ENCODE data around the gene REEP1. TPM values are rescaled to one million over a fixed set of nuclear protein-coding genes. Genes with fewer than 3 reads are reported as not detected.

Gene REEP1
- total and polyA plus RNA-seq, 2 of the 13 experiments (the other 11 are each of a cell fraction or from before 2014, with no cell fraction given): 0.27 TPM; not detected in 1

- TF ChIP-seq NCOA2 (CRISPR knock-in tag; IDR thresholded peaks at IDR 0.05): no peak
- TF ChIP-seq PPARG (CRISPR knock-in tag; conservative IDR thresholded peaks at IDR 0.05): no peak
Observed at GRCh38 chr2:86214503-86214832, 123.0 kb downstream of the REEP1 start (continued).

DNA sequence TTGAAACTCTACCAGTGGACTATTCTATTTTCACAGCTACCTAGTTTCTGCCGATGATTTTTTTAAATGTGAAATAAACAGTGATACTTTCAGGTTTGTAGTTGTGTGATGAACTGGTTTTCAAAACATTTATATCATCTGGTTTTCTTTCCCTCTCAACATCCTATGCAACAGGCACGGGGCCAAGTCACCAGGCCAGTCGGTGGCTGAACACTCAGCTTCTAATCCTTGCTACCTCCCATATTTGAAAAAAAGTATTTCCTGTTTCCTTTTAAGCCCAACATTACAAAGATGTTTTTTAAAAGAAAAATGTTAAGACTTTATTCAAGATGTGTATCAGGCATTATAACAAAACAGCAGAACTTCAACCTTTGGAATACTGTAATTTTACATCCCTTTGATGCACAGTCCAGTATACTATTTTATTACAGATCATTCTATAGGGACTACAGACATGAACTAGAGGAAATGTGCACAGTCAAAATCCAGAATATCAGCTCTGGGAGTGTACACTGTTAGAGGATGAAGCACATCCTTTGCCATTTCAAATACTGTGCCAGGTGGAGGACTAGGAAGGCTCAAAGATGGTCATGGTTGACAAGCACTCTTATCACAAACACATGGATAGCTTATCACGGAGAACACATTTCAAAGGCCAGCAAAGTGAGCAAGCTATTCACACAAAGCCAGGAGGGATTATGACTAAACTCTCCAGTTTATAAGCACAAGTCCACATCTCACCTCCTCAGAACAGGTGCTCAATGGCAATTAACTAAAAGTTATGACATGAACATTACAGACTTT lies 123.5 kb downstream of the REEP1 start:
- Histone ChIP-seq H3K27ac (ENCODE audit: extremely low read length, insufficient read depth, low read length) (no peak overlapping the region), H3K36me3 (replicated peaks in 1 of 2; ENCODE audit: control insufficient read depth in 1 of 2, insufficient read depth in 2 of 2, low read length in 2 of 2) (peaks cover 15 to 47% of the 10 kb centered on the region in 2 experiments), H4K20me1 (ENCODE audit: insufficient read depth, low read length) (no peaks in the 10 kb centered on the region), H3K9me3 (ENCODE audit: low read length) (no peaks in the 10 kb centered on the region), H3K9ac (ENCODE audit: insufficient read depth, low read depth, low read length) (no peak overlapping the region), H3K27me3 (ENCODE audit: control insufficient read depth in 1 of 2, insufficient read depth in 2 of 2, low read length in 2 of 2) (no peaks in the 10 kb centered on the region), H3K4me2 (ENCODE audit: low read depth, low read length) (no peak overlapping the region), H3K79me2 (ENCODE audit: insufficient read depth, low read length) (no peaks in the 10 kb centered on the region), H2AFZ (ENCODE audit: low read length) (no peak overlapping the region), H3K4me3 (replicated peaks in 1 of 3; ENCODE audit: insufficient read depth in 1 of 3, low read depth in 2 of 3, low read length in 3 of 3) (no peak overlapping the region), H3K4me1 (ENCODE audit: insufficient read depth, low read length) (peaks cover 73% of the 10 kb centered on the region)
- ChIA-PET CTCF (ENCODE audit: low intra/inter-chr PET ratio, low total read pairs) (no interaction called here), POLR2A (interaction anchor here (1.5 kb wide), 2 partner anchors 15 to 18 kb away, joined by 5 to 6 read pairs; partner anchors contain the start of genes IMMT and MRPL35)
- TF ChIP-seq ZSCAN9 (CRISPR knock-in tag; IDR thresholded peaks at IDR 0.05; ENCODE audit: borderline replicate concordance): no peak
- TF ChIP-seq, protein P1, sequence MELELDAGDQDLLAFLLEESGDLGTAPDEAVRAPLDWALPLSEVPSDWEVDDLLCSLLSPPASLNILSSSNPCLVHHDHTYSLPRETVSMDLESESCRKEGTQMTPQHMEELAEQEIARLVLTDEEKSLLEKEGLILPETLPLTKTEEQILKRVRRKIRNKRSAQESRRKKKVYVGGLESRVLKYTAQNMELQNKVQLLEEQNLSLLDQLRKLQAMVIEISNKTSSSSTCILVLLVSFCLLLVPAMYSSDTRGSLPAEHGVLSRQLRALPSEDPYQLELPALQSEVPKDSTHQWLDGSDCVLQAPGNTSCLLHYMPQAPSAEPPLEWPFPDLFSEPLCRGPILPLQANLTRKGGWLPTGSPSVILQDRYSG (CRISPR knock-in tag; IDR thresholded peaks at IDR 0.05): no peak
- no peak for TF ChIP-seq ZNF143 (CRISPR knock-in tag; IDR thresholded peaks at IDR 0.05)
- TF ChIP-seq ZMYM3 (CRISPR knock-in tag; IDR thresholded peaks at IDR 0.05): no peak
- TF ChIP-seq ARHGAP35 (CRISPR knock-in tag; IDR thresholded peaks at IDR 0.05; ENCODE audit: borderline replicate concordance): no peak
- no peak for TF ChIP-seq ZNF12 (CRISPR knock-in tag; IDR thresholded peaks at IDR 0.05)
- TF ChIP-seq KLF9 (CRISPR knock-in tag; IDR thresholded peaks at IDR 0.05; ENCODE audit: low read depth): no peak
- TF ChIP-seq SALL2 (CRISPR knock-in tag; IDR thresholded peaks at IDR 0.05): no peak
- TF ChIP-seq JUN (CRISPR knock-in tag; IDR thresholded peaks at IDR 0.05): no peak
- TF ChIP-seq ZNF230 (CRISPR knock-in tag; IDR thresholded peaks at IDR 0.05): no peak
- TF ChIP-seq HNF4A (CRISPR knock-in tag; IDR thresholded peaks at IDR 0.05): no peak
- TF ChIP-seq, protein P2, sequence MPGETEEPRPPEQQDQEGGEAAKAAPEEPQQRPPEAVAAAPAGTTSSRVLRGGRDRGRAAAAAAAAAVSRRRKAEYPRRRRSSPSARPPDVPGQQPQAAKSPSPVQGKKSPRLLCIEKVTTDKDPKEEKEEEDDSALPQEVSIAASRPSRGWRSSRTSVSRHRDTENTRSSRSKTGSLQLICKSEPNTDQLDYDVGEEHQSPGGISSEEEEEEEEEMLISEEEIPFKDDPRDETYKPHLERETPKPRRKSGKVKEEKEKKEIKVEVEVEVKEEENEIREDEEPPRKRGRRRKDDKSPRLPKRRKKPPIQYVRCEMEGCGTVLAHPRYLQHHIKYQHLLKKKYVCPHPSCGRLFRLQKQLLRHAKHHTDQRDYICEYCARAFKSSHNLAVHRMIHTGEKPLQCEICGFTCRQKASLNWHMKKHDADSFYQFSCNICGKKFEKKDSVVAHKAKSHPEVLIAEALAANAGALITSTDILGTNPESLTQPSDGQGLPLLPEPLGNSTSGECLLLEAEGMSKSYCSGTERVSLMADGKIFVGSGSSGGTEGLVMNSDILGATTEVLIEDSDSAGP (CRISPR knock-in tag; IDR thresholded peaks at IDR 0.05; ENCODE audit: borderline replicate concordance): no peak
- no peak for TF ChIP-seq MAFF (IDR thresholded peaks at IDR 0.05; ENCODE audit: low read depth, low read length)
- no peak for TF ChIP-seq BATF2 (CRISPR knock-in tag; IDR thresholded peaks at IDR 0.05)
- no TSS peak for BruUV-seq (replicated peaks)
- DNase-seq (ENCODE audit: low spot score): no peak
- FAIRE-seq: no peak
- ATAC-seq: no peak
- in situ Hi-C loops (cut with HindIII; ENCODE audit: extremely low pct_ligation_motif_present, low pct_unique_long_range_greater_than_20kb) (no loop called here), intact Hi-C loops (cut with micrococcal nuclease; ENCODE audit: unreplicated experiment) (no loop called here)
- WGBS (ENCODE audit: low lambda C conversion rate): 91% methylated on average over 4 of the region's 4 CpGs
